LNCaP clone FGC (cell line): ENCODE results near the gene DNAH14.
"Not testable (repeated sequence)": the region's sequence is repeated elsewhere in the genome, so short reads cannot be mapped to it uniquely, and the experiment has no call there.

Experiments
- DNase-seq: peaks from one replicate; pipeline ENCODE4 v3.0.0-alpha.2; 2011; ENCODE audit warnings: low read depth
- H3K4me3 ChIP-seq: 2 replicates; pipeline ENCODE4 v1.5.1; 2011; ENCODE audit warnings: mild to moderate bottlenecking, low read depth, low read length, control low read depth
- CTCF ChIP-seq: IDR thresholded peaks from 2 replicates; pipeline ENCODE4 v1.5.1; 2012; ENCODE audit warnings: mild to moderate bottlenecking; ENCODE audit not compliant: control insufficient read depth, insufficient read depth; ENCODE audit errors: extremely low read depth

The DNAH14 gene

DNA sequence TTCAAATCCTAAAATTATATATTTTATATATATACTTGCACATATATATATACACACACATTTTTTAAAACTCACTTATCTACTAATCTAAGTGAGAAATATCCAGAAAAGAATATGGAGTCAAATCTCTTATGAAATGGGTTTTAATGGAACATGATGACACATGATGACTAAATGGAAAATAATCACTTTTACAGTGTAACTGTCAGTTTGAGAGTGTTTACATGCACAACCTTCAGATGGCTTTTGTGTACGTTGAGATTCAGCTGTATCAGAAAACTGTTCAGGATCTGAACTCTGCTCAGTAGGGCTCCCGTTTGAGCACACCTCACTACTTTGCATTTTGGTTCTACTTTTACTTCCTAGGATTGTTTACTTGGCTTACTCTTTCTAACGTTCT, 189.8 kb downstream of the DNAH14 start:
- no peak for DNase-seq
- TF ChIP-seq CTCF, result no peak
- H3K4me3 ChIP-seq, result no peak overlapping the region

GRCh38 chr1:225121095-225121494, 191.6 kb downstream of the DNAH14 start:
- H3K4me3 ChIP-seq, result no peak overlapping the region
- no peak for TF ChIP-seq CTCF
- no peak for DNase-seq

DNA sequence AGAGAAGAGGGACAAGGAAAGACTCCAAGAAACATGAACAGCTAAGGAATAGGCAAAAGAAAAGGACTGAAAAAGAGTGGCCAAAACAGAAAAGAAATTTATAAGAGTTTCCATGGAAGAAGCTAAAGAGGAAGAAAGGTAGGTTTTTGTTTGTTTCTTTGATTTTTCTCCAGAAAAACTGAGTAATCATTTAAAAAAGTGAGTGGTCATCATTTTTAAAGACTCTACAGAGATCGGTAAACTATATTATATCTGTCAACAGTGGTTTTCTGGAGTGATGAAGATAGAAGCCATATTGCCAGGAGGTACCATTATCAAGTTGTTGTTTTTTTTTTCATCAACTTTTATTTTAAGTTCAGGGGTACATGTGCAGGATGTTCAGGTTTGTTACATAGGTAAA, 202.4 kb downstream of the DNAH14 start:
- DNase-seq, result no peak
- TF ChIP-seq CTCF, result no peak
- no peak overlapping the region for H3K4me3 ChIP-seq

GRCh38 chr1:225137976-225138375, 208.5 kb downstream of the DNAH14 start:
- no peak for DNase-seq
- no peak overlapping the region for H3K4me3 ChIP-seq
- no peak for TF ChIP-seq CTCF

DNA sequence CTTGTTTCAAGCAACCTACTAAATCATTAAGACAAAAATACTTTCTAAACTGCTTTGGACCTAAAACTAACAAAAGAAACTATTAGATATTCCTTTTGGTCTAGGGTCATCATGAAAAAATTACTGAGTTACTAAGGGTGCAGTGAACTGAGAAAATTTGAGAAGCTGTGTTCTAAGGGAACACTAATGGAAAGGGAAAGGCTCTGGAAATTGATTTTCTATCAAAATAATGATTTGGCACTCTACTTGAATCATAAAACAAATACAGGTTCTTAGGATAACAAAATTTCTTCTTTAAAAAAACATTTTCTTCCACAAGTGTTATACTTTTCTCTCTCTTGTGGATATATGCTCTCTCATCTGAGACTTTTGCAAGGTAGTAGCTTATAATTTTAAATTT, 213.5 kb downstream of the DNAH14 start:
- no peak for TF ChIP-seq CTCF
- no peak for DNase-seq

DNA sequence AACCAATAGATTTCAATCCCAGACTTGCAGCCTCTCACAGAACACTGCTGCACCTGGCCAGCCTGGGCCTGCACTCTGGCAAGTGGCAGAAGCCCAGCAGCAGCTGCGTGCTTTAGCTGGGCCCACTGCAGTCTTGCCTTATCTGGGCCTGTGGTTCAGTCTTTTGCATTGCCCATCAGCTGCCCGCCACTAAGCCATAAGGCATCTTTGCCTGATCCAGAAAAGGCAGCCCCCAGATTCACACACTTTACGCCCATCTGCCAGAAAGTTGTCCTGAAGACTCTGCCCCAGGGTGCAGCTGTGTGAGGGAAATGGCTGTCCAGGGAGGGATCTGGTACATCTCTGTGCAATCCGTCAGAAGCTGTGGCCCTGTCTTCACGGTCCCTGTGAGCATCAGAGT, 217.0 kb downstream of the DNAH14 start:
- H3K4me3 ChIP-seq, result no peak overlapping the region
- TF ChIP-seq CTCF, result no peak
- no peak for DNase-seq

More for the DNA sequence above, 213.5 kb downstream of the DNAH14 start:
- no peak overlapping the region for H3K4me3 ChIP-seq

- not testable (repeated sequence) for DNase-seq, H3K4me3 ChIP-seq
Observed at GRCh38 chr1:225147791-225148190, 218.3 kb downstream of the DNAH14 start.

DNA sequence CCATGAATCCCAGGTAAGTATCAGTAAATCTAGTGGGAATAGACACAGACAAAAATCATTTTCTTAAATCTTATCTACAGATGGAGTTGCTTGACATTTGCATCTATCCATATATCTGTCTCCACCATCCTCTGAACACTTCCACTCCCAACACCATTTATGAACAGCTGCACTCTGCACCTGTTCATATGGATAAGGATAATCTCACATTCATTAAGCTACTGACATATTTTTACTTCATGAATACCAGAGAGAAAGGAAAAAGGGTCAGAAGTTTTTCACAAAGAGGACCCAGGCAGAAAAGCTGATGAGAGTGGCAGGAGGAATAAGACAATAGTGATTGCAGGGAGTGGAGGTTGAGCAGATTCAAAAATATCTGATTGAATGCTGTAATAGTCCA, 222.6 kb downstream of the DNAH14 start:
- H3K4me3 ChIP-seq, result no peak overlapping the region
- TF ChIP-seq CTCF, result no peak
- no peak for DNase-seq
